ENCODE results near the gene CEMIP.
"Not testable (repeated sequence)": the region's sequence is repeated elsewhere in the genome, so short reads cannot be mapped to it uniquely, and the experiment has no call there.

Gene CEMIP

GRCh38 chr15:80760960-80761359 is 18.2 kb upstream of the CEMIP start:
- H3K4me3 ChIP-seq (ENCODE audit: low read depth in 1 of 2, low read length in 2 of 2), result no peak overlapping the region
- H3K9me3 ChIP-seq (ENCODE audit: control insufficient read depth in 1 of 2, low read length in 2 of 2), result no peaks in the 10 kb centered on the region
- H3K27ac ChIP-seq (ENCODE audit: low read length), result no peak overlapping the region
- H3K4me1 ChIP-seq (ENCODE audit: control insufficient read depth in 1 of 2, insufficient read depth in 2 of 2, low read length in 2 of 2), result no peaks in the 10 kb centered on the region
- H3K36me3 ChIP-seq (ENCODE audit: control insufficient read depth in 1 of 2, insufficient read depth in 2 of 2, low read length in 2 of 2), result no peaks in the 10 kb centered on the region
- H3K27me3 ChIP-seq (ENCODE audit: low read depth, low read length), result no peaks in the 10 kb centered on the region

- Histone ChIP-seq H3K4me3 (ENCODE audit: low read depth in 1 of 2, low read length in 2 of 2) (no peak overlapping the region), H3K36me3 (ENCODE audit: control insufficient read depth in 1 of 2, insufficient read depth in 2 of 2, low read length in 2 of 2) (no peaks in the 10 kb centered on the region), H3K27me3 (ENCODE audit: low read depth, low read length) (no peaks in the 10 kb centered on the region), H3K9me3 (ENCODE audit: control insufficient read depth in 1 of 2, low read length in 2 of 2) (no peaks in the 10 kb centered on the region), H3K4me1 (ENCODE audit: control insufficient read depth in 1 of 2, insufficient read depth in 2 of 2, low read length in 2 of 2) (no peaks in the 10 kb centered on the region), H3K27ac (ENCODE audit: low read length) (no peak overlapping the region)
Measured at GRCh38 chr15:80761754-80762153, 17.4 kb upstream of the CEMIP start.

GRCh38 chr15:80763235-80763634 is 15.9 kb upstream of the CEMIP start:
- H3K27me3 ChIP-seq (ENCODE audit: low read depth, low read length); H3K9me3 ChIP-seq (ENCODE audit: control insufficient read depth in 1 of 2, low read length in 2 of 2); H3K4me3 ChIP-seq (ENCODE audit: low read depth in 1 of 2, low read length in 2 of 2); H3K4me1 ChIP-seq (ENCODE audit: control insufficient read depth in 1 of 2, insufficient read depth in 2 of 2, low read length in 2 of 2); H3K36me3 ChIP-seq (ENCODE audit: control insufficient read depth in 1 of 2, insufficient read depth in 2 of 2, low read length in 2 of 2); H3K27ac ChIP-seq (ENCODE audit: low read length): not testable (repeated sequence)

GRCh38 chr15:80764535-80764934 is 14.6 kb upstream of the CEMIP start:
- H3K4me3 ChIP-seq (ENCODE audit: low read depth in 1 of 2, low read length in 2 of 2), result no peak overlapping the region
- H3K9me3 ChIP-seq (ENCODE audit: control insufficient read depth in 1 of 2, low read length in 2 of 2), result no peaks in the 10 kb centered on the region
- no peaks in the 10 kb centered on the region for H3K36me3 ChIP-seq (ENCODE audit: control insufficient read depth in 1 of 2, insufficient read depth in 2 of 2, low read length in 2 of 2)
- H3K4me1 ChIP-seq (ENCODE audit: control insufficient read depth in 1 of 2, insufficient read depth in 2 of 2, low read length in 2 of 2), result no peaks in the 10 kb centered on the region
- no peaks in the 10 kb centered on the region for H3K27me3 ChIP-seq (ENCODE audit: low read depth, low read length)
- H3K27ac ChIP-seq (ENCODE audit: low read length), result no peak overlapping the region

- Histone ChIP-seq H3K27ac (ENCODE audit: low read length) (no peak overlapping the region), H3K4me1 (ENCODE audit: control insufficient read depth in 1 of 2, insufficient read depth in 2 of 2, low read length in 2 of 2) (no peaks in the 10 kb centered on the region), H3K27me3 (ENCODE audit: low read depth, low read length) (no peaks in the 10 kb centered on the region), H3K36me3 (ENCODE audit: control insufficient read depth in 1 of 2, insufficient read depth in 2 of 2, low read length in 2 of 2) (no peaks in the 10 kb centered on the region), H3K9me3 (ENCODE audit: control insufficient read depth in 1 of 2, low read length in 2 of 2) (no peaks in the 10 kb centered on the region), H3K4me3 (ENCODE audit: low read depth in 1 of 2, low read length in 2 of 2) (no peak overlapping the region)
Measured at GRCh38 chr15:80766275-80766674, 12.9 kb upstream of the CEMIP start.

GRCh38 chr15:80768158-80768557 is 11.0 kb upstream of the CEMIP start:
- H3K36me3 ChIP-seq (ENCODE audit: control insufficient read depth in 1 of 2, insufficient read depth in 2 of 2, low read length in 2 of 2), result no peaks in the 10 kb centered on the region
- H3K9me3 ChIP-seq (ENCODE audit: control insufficient read depth in 1 of 2, low read length in 2 of 2), result no peaks in the 10 kb centered on the region
- H3K27me3 ChIP-seq (ENCODE audit: low read depth, low read length), result no peaks in the 10 kb centered on the region
- no peak overlapping the region for H3K27ac ChIP-seq (ENCODE audit: low read length)
- no peak overlapping the region for H3K4me3 ChIP-seq (ENCODE audit: low read depth in 1 of 2, low read length in 2 of 2)
- no peaks in the 10 kb centered on the region for H3K4me1 ChIP-seq (ENCODE audit: control insufficient read depth in 1 of 2, insufficient read depth in 2 of 2, low read length in 2 of 2)

GRCh38 chr15:80769153-80769828 is 9.9 kb upstream of the CEMIP start:
- no peak overlapping the region for H3K27ac ChIP-seq (ENCODE audit: low read length)
- H3K4me1 ChIP-seq (ENCODE audit: control insufficient read depth in 1 of 2, insufficient read depth in 2 of 2, low read length in 2 of 2), result no peaks in the 10 kb centered on the region
- no peaks in the 10 kb centered on the region for H3K9me3 ChIP-seq (ENCODE audit: control insufficient read depth in 1 of 2, low read length in 2 of 2)
- H3K27me3 ChIP-seq (ENCODE audit: low read depth, low read length), result no peaks in the 10 kb centered on the region
- no peak overlapping the region for H3K4me3 ChIP-seq (ENCODE audit: low read depth in 1 of 2, low read length in 2 of 2)
- H3K36me3 ChIP-seq (ENCODE audit: control insufficient read depth in 1 of 2, insufficient read depth in 2 of 2, low read length in 2 of 2), result no peaks in the 10 kb centered on the region

- no peak overlapping the region for H3K4me3 ChIP-seq (ENCODE audit: low read depth in 1 of 2, low read length in 2 of 2)
- H3K36me3 ChIP-seq (ENCODE audit: control insufficient read depth in 1 of 2, insufficient read depth in 2 of 2, low read length in 2 of 2), result no peaks in the 10 kb centered on the region
- no peaks in the 10 kb centered on the region for H3K4me1 ChIP-seq (ENCODE audit: control insufficient read depth in 1 of 2, insufficient read depth in 2 of 2, low read length in 2 of 2)
- H3K9me3 ChIP-seq (ENCODE audit: control insufficient read depth in 1 of 2, low read length in 2 of 2), result no peaks in the 10 kb centered on the region
- no peaks in the 10 kb centered on the region for H3K27me3 ChIP-seq (ENCODE audit: low read depth, low read length)
- no peak overlapping the region for H3K27ac ChIP-seq (ENCODE audit: low read length)
Measured at GRCh38 chr15:80769829-80770705, 9.1 kb upstream of the CEMIP start.

GRCh38 chr15:80773122-80773551 is 6.0 kb upstream of the CEMIP start:
- no peaks in the 10 kb centered on the region for H3K27me3 ChIP-seq (ENCODE audit: low read depth, low read length)
- H3K4me3 ChIP-seq (ENCODE audit: low read depth in 1 of 2, low read length in 2 of 2), result no peak overlapping the region
- H3K27ac ChIP-seq (ENCODE audit: low read length), result no peak overlapping the region
- H3K9me3 ChIP-seq (ENCODE audit: control insufficient read depth in 1 of 2, low read length in 2 of 2), result no peaks in the 10 kb centered on the region
- no peaks in the 10 kb centered on the region for H3K36me3 ChIP-seq (ENCODE audit: control insufficient read depth in 1 of 2, insufficient read depth in 2 of 2, low read length in 2 of 2)
- H3K4me1 ChIP-seq (ENCODE audit: control insufficient read depth in 1 of 2, insufficient read depth in 2 of 2, low read length in 2 of 2), result peaks cover 0 to 16% of the 10 kb centered on the region in 2 donors

GRCh38 chr15:80773792-80774352 is 5.3 kb upstream of the CEMIP start:
- Histone ChIP-seq H3K4me1 (ENCODE audit: control insufficient read depth in 1 of 2, insufficient read depth in 2 of 2, low read length in 2 of 2) (peaks cover 0 to 16% of the 10 kb centered on the region in 2 donors), H3K4me3 (ENCODE audit: low read depth in 1 of 2, low read length in 2 of 2) (no peak overlapping the region), H3K36me3 (ENCODE audit: control insufficient read depth in 1 of 2, insufficient read depth in 2 of 2, low read length in 2 of 2) (no peaks in the 10 kb centered on the region), H3K27me3 (ENCODE audit: low read depth, low read length) (no peaks in the 10 kb centered on the region), H3K27ac (ENCODE audit: low read length) (no peak overlapping the region), H3K9me3 (ENCODE audit: control insufficient read depth in 1 of 2, low read length in 2 of 2) (no peaks in the 10 kb centered on the region)

GRCh38 chr15:80774486-80774885 is 4.7 kb upstream of the CEMIP start:
- H3K4me1 ChIP-seq (ENCODE audit: control insufficient read depth in 1 of 2, insufficient read depth in 2 of 2, low read length in 2 of 2), result peaks cover 0 to 21% of the 10 kb centered on the region in 2 donors
- H3K27me3 ChIP-seq (ENCODE audit: low read depth, low read length), result no peaks in the 10 kb centered on the region

More at GRCh38 chr15:80774486-80774885, 4.7 kb upstream of the CEMIP start:
- no peaks in the 10 kb centered on the region for H3K36me3 ChIP-seq (ENCODE audit: control insufficient read depth in 1 of 2, insufficient read depth in 2 of 2, low read length in 2 of 2)
- H3K4me3 ChIP-seq (ENCODE audit: low read depth in 1 of 2, low read length in 2 of 2), result no peak overlapping the region
- H3K27ac ChIP-seq (ENCODE audit: low read length), result no peak overlapping the region
- no peaks in the 10 kb centered on the region for H3K9me3 ChIP-seq (ENCODE audit: control insufficient read depth in 1 of 2, low read length in 2 of 2)
